IMR-90 (cell line): ENCODE data around the gene TMEM233.

ENCODE experiments used
- CEBPB ChIP-seq: IDR thresholded peaks from 2 replicates; pipeline ENCODE4 v1.6.1; 2012; ENCODE audit warnings: low read depth, low read length, improper control_type of control experiment
- CTCF ChIP-seq: conservative IDR thresholded peaks from 2 replicates; pipeline ENCODE4 v1.5.1; 2012; ENCODE audit warnings: mild to moderate bottlenecking, low read depth, low read length, improper control_type of control experiment
- FOS ChIP-seq: fragments of 150-350 bp; IDR thresholded peaks from 2 replicates; pipeline ENCODE4 v1.6.1; 2016; ENCODE audit warnings: low read depth, low read length
- MAFK ChIP-seq: IDR thresholded peaks from 2 replicates; pipeline ENCODE4 v1.6.1; 2012; ENCODE audit warnings: low read depth, low read length, improper control_type of control experiment
- POLR2A ChIP-seq: IDR thresholded peaks from 2 replicates; pipeline ENCODE4 v1.6.1; 2012; ENCODE audit warnings: mild to moderate bottlenecking, low read depth, low read length
- RCOR1 ChIP-seq: IDR thresholded peaks from 2 replicates; pipeline ENCODE4 v1.6.1; 2012; ENCODE audit warnings: mild to moderate bottlenecking, low read length, improper control_type of control experiment; ENCODE audit not compliant: insufficient replicate concordance
- RFX5 ChIP-seq: IDR thresholded peaks from 2 replicates; pipeline ENCODE4 v1.8.0; 2012; ENCODE audit warnings: low read depth, mild to moderate bottlenecking, low read length, moderate library complexity
- SMC3 ChIP-seq: fragments of 150-350 bp; IDR thresholded peaks from 2 replicates; pipeline ENCODE4 v1.6.1; 2016; ENCODE audit warnings: low read depth, mild to moderate bottlenecking, antibody characterized with exemption, low read length, moderate library complexity
- TF ChIP-seq, protein P1 (sequence below): fragments of 150-350 bp; IDR thresholded peaks from 2 replicates; pipeline ENCODE4 v1.6.1; 2017; ENCODE audit warnings: mild to moderate bottlenecking, antibody characterized with exemption, low read length, low read depth

GRCh38 chr12:119634743-119635142 lies 41.2 kb downstream of the TMEM233 start:
- TF ChIP-seq POLR2A (no peak), CTCF (no peak), RCOR1 (no peak), MAFK (no peak), SMC3 (no peak), FOS (no peak), RFX5 (no peak), CEBPB (no peak)
- TF ChIP-seq, protein P1, sequence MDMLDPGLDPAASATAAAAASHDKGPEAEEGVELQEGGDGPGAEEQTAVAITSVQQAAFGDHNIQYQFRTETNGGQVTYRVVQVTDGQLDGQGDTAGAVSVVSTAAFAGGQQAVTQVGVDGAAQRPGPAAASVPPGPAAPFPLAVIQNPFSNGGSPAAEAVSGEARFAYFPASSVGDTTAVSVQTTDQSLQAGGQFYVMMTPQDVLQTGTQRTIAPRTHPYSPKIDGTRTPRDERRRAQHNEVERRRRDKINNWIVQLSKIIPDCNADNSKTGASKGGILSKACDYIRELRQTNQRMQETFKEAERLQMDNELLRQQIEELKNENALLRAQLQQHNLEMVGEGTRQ = no peak
